ENCODE data around the gene DAZAP1. TPM values are rescaled to one million over a fixed set of nuclear protein-coding genes. Genes with fewer than 3 reads are reported as not detected.

Gene DAZAP1
- total RNA-seq, 1 experiment from 2014 or later = 177 TPM

DNA sequence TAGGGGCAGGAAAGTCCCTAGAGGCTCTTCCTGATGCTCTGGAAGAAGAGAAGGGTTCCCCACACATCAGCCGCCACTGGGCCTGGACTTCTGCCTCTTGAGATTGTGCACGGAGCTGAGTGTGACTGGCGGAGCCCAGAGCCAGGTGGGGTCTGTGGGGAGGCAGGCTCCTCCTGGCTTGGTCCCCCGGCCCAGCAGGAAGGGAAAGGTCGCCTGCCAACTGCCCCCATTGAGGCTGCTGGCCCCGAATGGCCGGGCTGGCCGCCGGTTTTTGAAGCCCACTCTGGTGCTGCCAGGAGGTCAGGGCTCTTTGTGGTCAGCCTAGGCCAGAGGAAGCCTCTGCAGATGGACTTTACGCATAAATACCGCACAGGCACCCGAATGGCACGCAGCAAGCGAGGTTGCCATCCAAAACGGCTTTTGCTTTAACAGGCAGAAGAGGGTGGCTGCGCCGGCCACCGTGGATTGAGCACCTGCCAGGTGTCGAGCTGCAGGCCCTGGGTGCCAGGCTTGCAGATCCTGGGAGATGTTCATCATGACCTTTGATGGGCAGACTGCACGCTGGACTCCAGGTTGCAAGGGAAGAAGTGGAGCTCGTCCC, 5.0 kb downstream of the DAZAP1 start:
- ATAC-seq (no peak), DNase-seq (no peak)
- no TSS peak for BruUV-seq (replicated peaks)
- no peak overlapping the region for H3K4me3 ChIP-seq (ENCODE audit: low read length)
- intact Hi-C loops (cut with micrococcal nuclease) = no loop called here
- no peaks in the 10 kb centered on the region for H3K9me3 ChIP-seq (ENCODE audit: low read length)
- ChIA-PET CTCF (no interaction called here), POLR2A (ENCODE audit: unreplicated experiment) (no interaction called here)
- H3K27me3 ChIP-seq (ENCODE audit: low read length) = no peaks in the 10 kb centered on the region
- peaks cover 7% of the 10 kb centered on the region for H3F3A ChIP-seq (ENCODE audit: low read length, unreplicated experiment)
- H3K79me2 ChIP-seq (ENCODE audit: low read length) = peaks cover 96% of the 10 kb centered on the region
- no peak overlapping the region for H3K9ac ChIP-seq (ENCODE audit: low read length)
- H3K27ac ChIP-seq (ENCODE audit: low read length) = no peak overlapping the region
- H4K20me1 ChIP-seq (ENCODE audit: low read length) = peaks cover 51% of the 10 kb centered on the region
- H3K4me1 ChIP-seq (ENCODE audit: insufficient read depth, low read length) = peaks cover 41% of the 10 kb centered on the region
- H3K36me3 ChIP-seq (ENCODE audit: low read depth, low read length) = peaks cover 9% of the 10 kb centered on the region; the same call in 1 of the 2 replicates
- TF ChIP-seq EZH2phosphoT487 (IDR thresholded peaks at IDR 0.05; ENCODE audit: borderline replicate concordance, low read length) (no peak), EZH2 (IDR thresholded peaks at IDR 0.05; ENCODE audit: low read length, unreplicated experiment) (no peak)
- TF ChIP-seq, protein P1, sequence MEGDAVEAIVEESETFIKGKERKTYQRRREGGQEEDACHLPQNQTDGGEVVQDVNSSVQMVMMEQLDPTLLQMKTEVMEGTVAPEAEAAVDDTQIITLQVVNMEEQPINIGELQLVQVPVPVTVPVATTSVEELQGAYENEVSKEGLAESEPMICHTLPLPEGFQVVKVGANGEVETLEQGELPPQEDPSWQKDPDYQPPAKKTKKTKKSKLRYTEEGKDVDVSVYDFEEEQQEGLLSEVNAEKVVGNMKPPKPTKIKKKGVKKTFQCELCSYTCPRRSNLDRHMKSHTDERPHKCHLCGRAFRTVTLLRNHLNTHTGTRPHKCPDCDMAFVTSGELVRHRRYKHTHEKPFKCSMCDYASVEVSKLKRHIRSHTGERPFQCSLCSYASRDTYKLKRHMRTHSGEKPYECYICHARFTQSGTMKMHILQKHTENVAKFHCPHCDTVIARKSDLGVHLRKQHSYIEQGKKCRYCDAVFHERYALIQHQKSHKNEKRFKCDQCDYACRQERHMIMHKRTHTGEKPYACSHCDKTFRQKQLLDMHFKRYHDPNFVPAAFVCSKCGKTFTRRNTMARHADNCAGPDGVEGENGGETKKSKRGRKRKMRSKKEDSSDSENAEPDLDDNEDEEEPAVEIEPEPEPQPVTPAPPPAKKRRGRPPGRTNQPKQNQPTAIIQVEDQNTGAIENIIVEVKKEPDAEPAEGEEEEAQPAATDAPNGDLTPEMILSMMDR (conservative IDR thresholded peaks at IDR 0.05; ENCODE audit: low read depth, low read length) = no peak
- H2AFZ ChIP-seq (ENCODE audit: low read length) = no peak overlapping the region
- H3K9me2 ChIP-seq (replicated peaks; ENCODE audit: low read length) = no peaks in the 10 kb centered on the region
- H3K4me2 ChIP-seq (ENCODE audit: low read length) = no peak overlapping the region

DNA sequence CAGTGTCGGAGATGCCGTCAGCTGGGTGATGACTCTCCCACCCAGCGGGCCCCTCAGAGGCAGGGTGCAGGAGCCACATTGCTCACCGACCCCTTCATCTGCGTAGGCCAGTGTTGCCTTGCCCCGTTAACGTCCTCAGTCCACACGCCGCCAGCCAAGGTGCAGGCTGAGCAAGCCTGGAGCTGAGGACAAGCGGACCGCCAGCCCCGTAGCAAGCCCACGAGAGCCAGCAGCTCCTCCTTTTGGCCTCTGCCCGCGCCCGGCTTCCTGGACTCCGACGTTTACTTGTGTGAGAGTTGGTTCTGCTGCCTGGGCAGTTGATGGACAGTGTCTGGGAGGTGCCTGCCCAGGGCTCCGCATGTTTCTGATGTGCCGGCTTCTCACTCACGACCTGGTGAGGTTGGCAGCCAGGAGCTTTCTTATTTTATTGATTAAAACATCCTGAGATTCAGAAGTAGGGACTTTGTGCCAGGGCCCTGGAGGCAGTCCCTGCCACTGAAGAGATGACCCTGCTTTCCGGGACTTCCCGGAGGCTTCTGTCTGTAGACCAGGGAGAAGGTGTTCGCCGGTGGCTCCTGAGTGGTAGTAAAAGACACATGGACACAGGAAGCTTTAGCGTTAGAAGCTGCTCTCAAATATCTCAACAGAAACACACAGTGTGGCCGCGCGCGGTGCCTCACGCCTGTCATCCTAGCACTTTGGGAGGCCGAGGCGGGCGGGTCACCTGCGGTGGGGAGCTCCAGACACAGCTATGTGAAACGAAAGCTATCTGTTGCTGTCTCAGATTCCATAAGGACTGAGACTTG, 5.8 kb downstream of the DAZAP1 start:
- TF ChIP-seq EZH2phosphoT487 (IDR thresholded peaks at IDR 0.05; ENCODE audit: borderline replicate concordance, low read length) = no peak
- no peak for TF ChIP-seq EZH2 (IDR thresholded peaks at IDR 0.05; ENCODE audit: low read length, unreplicated experiment)
- TF ChIP-seq, protein P1 (conservative IDR thresholded peaks at IDR 0.05; ENCODE audit: low read depth, low read length) = no peak
- POLR2A ChIA-PET (ENCODE audit: unreplicated experiment) = interaction anchor here (0.6 kb wide), 1 partner anchor 31 kb away, joined by 3 read pairs; no protein-coding TSS in a partner anchor
- Histone ChIP-seq H3K36me3 (ENCODE audit: low read depth, low read length) (peaks cover 14% of the 10 kb centered on the region; the same call in 1 of the 2 replicates), H3K9ac (ENCODE audit: low read length) (no peak overlapping the region), H3K9me2 (replicated peaks; ENCODE audit: low read length) (no peaks in the 10 kb centered on the region), H3K27ac (ENCODE audit: low read length) (no peak overlapping the region), H3K27me3 (ENCODE audit: low read length) (no peaks in the 10 kb centered on the region), H4K20me1 (ENCODE audit: low read length) (peaks cover 58% of the 10 kb centered on the region), H3K4me1 (ENCODE audit: insufficient read depth, low read length) (peaks cover 41% of the 10 kb centered on the region), H3K4me3 (ENCODE audit: low read length) (no peak overlapping the region), H3K79me2 (ENCODE audit: low read length) (peaks cover 99% of the 10 kb centered on the region), H3K4me2 (ENCODE audit: low read length) (no peak overlapping the region), H2AFZ (ENCODE audit: low read length) (no peak overlapping the region), H3F3A (ENCODE audit: low read length, unreplicated experiment) (peaks cover 7% of the 10 kb centered on the region), H3K9me3 (ENCODE audit: low read length) (no peaks in the 10 kb centered on the region)
- CTCF ChIA-PET = no interaction called here
- no TSS peak for BruUV-seq (replicated peaks)
- intact Hi-C loops (cut with micrococcal nuclease) = no loop called here
- DNase-seq (no peak), ATAC-seq (no peak)
